ENCODE data around the gene AK9.

AK9 gene

DNA sequence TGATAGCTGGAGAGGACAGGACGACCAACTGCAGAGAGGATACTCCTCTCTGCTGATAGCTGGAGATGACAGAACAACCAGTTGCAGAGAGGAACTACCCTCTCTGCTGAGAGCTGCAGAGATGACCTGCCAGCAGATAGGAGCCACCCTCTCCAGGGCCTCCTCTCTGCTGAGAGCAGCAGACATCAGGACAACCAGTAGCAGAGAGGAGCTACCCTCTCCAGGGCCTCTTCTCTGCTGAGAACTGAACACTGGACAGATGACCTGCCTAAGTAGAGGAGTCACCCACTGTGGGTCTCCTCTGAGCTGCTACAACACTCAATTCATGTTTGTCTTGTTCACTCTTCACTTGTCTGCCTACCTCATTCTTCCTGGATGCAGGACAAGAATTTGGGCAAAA is 180.6 kb downstream of the AK9 start:
- DNase-seq, result no peak

DNA sequence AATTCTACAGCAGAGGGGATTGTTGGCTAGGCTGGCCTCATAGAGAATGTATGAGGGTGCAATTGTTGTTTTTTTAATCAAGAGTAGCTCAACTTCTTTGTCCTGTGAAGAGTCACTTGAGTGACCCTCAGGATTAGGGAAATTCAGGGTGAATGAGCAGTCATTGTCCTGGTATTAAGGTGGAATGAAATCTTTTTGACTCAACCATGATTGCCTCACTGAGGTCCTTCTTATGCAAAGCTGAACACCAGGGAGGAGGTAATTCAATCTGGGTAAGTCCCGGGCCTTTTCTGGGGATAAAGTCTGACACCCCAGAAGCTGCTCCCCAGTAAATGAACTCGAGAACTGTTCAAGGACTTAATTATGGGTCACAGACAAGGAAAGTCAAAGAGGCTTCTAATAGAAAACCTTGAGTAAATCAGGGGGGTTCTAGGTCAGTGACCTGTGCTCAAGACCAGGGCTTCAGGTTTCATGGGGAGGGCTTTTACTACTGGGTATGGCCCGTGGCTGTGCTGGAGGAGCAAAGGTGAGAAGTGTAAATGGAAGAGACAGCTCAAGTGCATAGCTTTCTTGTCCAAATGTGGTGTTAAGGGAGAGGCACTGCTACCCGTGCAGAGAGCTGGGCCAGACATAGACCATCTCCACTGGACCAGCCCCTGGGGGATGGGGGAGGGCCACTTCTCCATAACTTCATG is 182.7 kb downstream of the AK9 start:
- DNase-seq, result no peak

DNA sequence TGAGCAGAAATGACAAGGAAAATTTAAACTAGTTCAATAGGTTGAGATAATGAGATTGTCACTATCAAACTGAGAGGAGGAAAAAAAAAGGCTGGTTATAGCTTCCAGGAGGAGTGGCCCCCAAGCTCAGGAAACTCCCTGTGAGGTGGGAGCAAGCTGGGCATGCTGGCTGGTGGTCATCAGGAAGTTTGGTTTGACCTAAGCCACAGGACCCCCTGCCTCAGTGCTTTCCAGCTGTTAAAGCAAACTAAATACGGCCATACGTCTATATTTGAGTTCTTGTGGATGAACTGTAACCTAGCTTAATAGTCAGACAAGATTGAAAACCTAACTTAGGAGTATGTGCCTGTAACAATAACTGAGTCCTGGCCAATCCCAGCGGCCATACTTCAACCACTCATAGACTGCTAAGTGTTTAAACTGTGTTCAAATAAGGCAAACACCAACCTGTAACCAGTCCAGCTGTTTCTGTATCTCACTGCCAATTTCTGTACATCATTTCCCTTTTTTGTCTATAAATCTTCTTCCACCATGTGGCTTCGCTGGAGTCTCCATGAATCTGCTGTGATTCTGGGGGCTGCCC is 183.4 kb downstream of the AK9 start:
- DNase-seq, result no peak

DNA sequence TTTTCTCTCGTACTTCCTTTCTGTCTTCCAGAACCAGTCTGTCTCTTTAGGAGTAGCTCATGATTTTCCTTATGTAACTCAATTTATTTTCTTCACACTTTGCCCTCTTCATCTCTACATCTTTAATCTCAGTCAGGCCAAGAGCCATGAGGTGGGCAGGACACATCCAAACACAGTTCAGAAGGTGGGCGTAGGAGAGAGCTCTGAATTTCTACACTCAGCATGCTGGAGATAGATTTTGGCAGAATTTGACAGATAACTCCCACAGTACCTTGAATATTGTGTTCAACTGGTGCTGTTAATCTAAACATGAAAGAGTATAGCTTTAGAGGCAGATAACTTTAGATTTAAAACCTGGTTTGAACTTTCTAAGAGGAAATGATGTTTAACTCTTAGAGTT is 184.2 kb downstream of the AK9 start:
- no peak for DNase-seq

- DNase-seq, result no peak
Observed at GRCh38 chr6:109506314-109506713, 184.7 kb downstream of the AK9 start.

DNA sequence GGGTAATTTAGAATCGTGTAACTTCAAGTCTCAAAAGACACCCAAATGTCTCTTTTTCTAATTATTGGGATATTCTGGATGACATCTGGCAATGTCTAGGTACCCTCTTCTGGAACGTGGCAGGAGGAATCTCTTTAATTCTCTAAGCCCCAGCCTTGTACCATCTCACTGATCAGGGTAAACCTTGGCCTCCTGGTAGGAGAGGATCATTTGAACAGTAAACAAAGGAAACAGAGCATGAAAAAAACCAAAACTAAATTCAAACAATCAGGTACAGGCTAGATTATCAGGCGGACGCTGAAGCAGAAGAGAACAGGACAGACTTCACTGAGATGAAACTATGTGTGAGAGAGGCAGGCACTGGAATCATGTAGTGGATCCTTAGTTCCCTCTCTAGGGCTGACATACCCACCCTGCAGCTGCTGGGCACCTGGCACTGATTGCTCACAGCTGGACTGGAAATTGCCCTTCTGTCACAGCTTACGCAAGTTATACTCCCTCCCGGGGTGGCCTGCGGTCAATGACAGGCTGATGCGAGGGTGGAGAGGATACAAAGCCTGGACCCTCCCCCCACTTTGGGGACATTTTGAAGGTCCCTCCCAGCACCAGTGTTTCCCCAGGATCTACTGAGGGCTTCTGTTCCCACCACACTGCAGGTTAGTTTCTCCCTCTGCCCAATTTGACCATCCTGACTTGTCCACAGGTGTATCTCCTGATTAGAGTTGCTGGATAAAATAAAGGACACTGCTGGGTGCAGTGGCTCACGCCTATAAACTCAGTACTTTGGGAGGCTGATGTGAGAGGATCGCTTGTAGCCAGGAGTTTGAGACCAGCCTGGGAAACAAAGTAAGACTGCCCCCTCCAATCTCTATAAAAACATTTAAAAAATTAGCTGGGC is 187.4 kb downstream of the AK9 start:
- DNase-seq, result no peak

- no peak for DNase-seq
Observed at GRCh38 chr6:109498936-109499335, 192.1 kb downstream of the AK9 start.

GRCh38 chr6:109498052-109498451 is 192.9 kb downstream of the AK9 start:
- no peak for DNase-seq

GRCh38 chr6:109496036-109496772 is 194.8 kb downstream of the AK9 start:
- no peak for DNase-seq

DNA sequence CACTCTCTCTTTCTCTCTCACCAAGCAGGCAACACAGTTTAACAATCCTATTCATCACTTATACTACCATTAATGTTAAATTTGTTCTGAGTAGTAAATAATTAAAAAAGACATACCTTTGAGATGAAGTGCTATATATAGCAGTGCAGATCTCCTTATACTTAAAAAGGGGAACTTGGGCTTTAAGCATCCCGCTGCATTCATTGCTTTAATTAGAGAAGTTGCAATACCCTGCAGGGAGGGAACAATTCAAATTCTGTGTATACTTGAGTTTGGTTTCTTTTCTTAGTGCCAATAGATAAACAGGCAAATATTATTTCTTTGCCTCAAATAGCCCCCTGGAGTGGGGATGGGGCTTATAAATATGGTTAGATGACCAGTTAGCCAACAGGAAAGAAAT is 197.1 kb downstream of the AK9 start:
- DNase-seq, result no peak

- no peak for DNase-seq
Observed at GRCh38 chr6:109491207-109491938, 199.6 kb downstream of the AK9 start.

- no peak for DNase-seq
Observed at GRCh38 chr6:109490713-109491112, 200.3 kb downstream of the AK9 start.

- DNase-seq, result no peak
Observed at GRCh38 chr6:109488001-109488400, 203.0 kb downstream of the AK9 start.

DNA sequence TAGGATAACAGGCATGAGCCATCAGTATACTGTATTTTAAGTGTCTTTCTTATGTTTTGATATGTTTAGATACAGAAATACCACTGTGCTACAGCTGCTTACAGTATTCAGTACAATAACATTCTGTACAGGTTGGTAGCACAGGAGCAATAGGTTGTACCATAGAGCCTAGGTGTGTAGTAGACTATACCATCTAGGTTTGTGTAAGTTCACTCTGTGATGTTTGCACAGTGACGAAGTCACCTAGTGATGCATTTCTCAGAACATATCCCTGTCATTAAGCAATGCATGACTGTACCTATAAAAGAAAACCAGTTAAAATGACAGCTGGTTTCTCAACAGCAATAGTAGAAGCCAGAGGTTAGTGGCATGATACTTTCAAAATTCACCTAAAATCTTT is 204.9 kb downstream of the AK9 start:
- DNase-seq, result no peak

GRCh38 chr6:109485266-109485935 is 205.6 kb downstream of the AK9 start:
- no peak for DNase-seq

DNA sequence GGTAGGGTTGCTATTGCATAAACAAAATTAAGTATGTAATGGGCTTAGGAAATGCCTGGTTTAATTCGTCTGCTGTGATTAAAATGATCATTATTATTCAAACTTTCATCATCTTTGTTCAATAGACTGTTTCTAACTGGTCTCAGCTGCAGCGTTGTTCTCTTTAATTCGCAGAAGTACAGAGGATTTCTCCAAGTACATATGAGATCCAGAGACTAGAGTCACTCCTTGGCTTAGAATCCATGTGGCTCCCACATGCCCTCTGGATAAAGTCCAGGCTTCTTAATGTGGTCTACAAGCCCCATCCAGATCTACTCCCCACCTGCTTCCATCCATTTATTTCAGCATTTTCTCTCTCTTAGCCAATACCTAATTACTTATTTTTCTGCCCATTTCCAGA is 206.9 kb downstream of the AK9 start:
- DNase-seq, result no peak

DNA sequence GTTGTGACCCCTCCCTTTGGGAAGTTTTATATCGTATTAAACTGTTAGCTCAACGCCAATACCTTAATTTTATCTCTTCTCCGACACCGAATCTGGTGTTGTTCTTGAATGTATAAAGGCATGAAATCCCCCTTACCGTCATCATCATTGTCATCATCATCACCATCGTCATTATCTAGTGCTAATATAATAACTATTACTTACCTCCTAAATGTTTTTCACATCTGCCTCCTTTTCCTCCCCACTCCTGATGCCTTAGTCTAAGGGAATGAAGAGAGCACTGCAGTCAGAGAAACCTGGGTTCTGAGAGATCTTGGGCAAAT is 207.3 kb downstream of the AK9 start:
- no peak for DNase-seq

DNA sequence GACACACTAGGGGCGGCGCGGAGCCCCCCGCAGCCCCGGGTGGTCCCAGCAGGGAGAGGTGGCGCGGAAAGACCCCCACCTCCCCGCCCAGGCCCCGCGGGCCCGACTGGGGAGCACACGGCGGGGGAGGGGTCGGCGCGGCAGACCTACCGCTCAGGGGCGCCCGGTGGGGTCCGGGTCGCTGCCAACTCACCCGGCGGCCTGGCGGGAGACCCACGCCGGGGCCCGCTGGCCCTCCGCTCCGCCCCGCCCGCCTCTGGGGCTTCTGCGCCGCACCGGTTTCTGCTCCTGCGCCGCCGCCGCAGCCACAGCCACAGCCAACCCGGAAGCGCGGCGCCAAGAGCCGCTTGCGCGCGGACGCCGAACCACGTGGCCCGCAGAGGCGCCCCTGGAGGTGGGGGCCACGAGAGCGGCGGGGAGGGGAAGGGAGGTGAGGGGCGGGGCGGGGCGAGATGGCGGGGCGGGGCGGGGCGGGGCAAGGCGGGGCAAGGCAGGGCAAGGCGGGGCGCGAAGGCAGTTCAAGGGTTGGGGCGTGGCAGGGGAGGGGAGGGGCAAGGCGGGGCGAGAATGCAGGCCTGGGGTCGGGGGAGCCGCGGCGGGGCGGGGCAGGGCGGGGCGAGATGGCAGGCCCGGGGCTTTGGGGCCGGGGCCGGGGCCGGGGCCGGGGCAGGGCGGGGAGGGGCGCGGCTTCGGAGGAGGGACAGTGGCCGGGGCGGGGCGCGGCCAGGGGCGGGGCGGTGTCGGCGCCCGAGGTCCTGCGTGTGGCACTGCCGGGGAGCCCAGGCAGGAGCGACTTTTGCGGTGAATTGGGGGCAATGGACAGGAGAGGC is 207.9 kb downstream of the AK9 start, which contains the start of gene ZBTB24:
Gene ZBTB24, minus strand, starts transcription at position 315 of the 830 bp plus-strand sequence. CDS start 1,193 bp downstream, outside the sequence.
- DNase-seq, result peak; percentile 54 to 89 (median 81)

DNA sequence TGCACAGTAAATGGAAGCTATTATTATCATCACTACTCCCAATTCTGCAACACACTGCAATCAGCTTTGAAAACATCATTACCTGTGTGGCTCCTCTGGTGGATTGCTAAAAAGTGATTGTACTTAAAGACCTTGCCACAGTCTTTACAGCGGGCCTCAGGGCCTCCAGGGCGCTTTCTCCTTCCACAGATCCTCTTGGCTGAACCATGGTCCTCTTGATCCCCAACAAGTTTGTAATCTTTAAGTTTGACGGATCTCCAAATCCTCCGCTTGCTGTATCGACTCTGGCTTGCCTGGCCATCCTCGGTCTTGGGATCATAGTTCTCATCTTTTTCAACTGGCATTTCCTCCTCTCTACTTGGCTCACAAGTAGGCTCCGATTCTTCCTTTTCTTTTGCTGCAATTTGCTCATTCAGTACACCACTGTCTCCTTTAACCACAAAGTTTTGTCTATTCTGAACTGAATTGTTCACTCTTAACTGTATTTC is 210.0 kb downstream of the AK9 start:
- no peak for DNase-seq

GRCh38 chr6:109478841-109479624 is 212.0 kb downstream of the AK9 start:
- DNase-seq, result no peak
